Measurements from ENCODE around the gene NTM. TPM values are rescaled to one million over a fixed set of nuclear protein-coding genes. Genes with fewer than 3 reads are reported as not detected.

The NTM gene
- polyA plus RNA-seq, 1 donor, result 44.4 TPM

DNA sequence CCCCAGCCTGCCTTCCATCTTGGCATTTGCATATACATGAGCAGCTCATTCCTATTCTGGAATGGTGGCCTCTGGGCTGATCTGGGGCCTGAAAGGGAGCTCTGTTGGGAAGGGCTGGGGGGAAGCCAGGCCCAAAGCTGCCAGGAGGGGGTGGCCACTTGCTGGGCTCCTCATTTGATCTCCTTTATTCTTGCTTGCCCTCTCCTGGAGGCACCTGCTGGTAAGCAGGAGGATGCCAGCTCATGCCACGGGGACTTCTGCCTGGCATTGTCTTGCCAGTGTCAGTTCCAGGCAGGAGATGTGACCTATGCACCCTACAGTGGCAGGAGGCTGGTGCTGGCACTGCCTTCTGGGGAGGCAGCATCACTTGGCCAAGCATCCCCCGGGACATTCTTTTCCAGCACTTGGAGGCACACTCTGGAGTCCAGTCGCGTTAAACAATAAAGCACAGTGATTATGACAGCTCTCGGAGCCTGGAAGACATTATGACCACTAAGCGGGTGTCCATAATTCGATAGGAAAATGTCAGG is 128.3 kb downstream of the NTM start:
- no peak for DNase-seq

GRCh38 chr11:131499199-131499598 is 128.8 kb downstream of the NTM start:
- no peak for DNase-seq

DNA sequence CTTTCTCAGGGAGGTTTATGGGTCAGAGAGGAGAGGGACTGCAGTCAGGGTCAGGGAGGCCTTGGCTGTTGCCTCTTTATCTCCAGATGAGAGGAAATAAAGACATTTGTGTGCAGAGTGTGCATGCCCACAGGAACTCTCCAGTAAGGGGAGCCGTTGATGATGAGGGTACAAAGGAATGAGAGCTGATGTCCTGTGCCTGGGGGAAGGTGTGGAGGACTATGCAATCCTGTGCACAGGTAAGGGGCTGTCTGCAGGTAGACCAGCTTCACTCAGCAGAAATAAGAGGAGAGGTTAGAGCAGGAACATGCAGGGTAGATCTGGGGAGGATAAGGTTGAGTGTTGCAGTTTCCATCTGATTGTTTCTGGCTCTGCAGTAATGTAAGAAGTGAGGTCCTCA is 132.6 kb downstream of the NTM start:
- DNase-seq, result no peak

GRCh38 chr11:131504199-131504949 is 134.0 kb downstream of the NTM start:
- DNase-seq, result peak; percentile 41

DNA sequence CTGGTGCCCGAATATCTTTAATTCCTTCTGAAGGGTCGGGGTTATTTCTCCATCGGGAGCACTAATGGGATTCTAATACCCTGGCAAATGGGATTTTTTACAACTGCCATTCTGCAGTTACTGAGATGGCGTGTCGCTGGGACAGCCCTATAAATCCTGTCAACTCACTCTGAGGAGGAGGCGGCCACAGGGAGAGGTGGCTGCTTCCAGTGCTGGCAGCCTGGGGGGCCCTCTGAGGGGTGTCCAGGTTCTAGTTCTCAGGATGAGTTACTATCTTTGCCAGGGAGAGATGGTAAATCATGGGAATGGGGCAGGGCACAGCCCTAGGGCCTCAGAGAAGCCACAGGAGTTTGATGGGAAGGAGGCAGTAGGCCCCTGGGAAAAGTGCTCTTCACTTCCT is 135.9 kb downstream of the NTM start:
- peak; percentile 31 for DNase-seq

DNA sequence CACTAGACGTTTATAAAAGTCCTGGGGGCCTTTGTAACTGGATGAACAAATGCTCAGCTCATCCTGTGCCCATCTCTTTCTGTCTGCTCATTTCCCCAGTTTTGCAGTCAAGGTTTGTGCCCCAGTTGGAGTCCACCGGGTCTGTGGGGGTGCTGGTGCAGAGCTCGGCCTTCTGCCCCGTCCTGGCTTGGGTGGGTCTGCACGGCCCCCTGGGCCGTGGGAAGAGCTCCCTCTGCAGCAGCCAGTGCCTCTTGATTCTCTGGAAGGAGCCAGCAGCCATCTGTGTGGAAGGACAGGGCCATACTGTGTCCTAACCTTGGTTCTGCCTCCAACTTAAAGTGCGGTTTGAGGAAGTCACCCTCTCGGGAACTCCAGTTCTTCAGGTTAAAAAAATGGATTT is 140.2 kb downstream of the NTM start:
- no peak for DNase-seq

DNA sequence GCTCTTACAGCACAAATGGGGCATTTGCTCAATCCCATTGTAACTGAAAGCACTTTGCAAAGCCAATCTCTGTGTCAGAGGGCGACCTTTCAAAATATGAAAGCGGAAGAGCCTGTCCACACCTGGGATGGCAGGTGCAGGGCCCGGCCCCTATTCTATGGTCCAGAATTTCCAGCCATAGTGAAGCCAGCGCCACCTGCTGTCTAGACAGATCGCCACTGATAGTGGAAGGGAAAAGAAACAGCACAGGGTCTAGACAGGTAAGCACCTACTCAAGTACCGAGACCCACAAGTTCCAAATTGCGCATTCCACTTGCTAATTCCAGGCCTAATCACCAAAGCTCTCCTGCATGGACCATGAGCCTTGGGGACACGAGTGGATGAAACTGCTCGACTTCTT is 141.4 kb downstream of the NTM start:
- DNase-seq, result no peak

GRCh38 chr11:131512228-131512627 is 141.8 kb downstream of the NTM start:
- DNase-seq, result no peak

DNA sequence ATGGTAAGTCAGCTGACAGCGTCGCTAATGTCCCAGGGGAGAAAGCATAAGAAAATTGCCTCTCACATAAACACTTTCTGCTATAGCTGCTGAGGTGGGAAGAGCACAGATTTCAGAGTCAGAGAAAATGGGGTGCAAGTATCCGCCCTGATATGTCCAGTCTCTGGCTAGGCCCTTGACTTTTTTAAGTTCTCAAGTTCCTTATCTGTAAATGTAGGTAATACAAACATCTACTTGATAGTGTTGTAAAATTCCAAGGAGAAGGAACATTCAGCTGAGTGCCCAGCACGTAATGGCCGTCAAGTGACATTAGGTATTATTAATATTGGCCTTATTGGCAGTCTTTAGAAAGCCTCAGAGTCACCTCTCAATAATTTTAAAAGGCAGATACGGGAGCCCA is 143.6 kb downstream of the NTM start:
- DNase-seq, result no peak

- DNase-seq, result no peak
Observed at GRCh38 chr11:131518305-131518838, 148.0 kb downstream of the NTM start.

DNA sequence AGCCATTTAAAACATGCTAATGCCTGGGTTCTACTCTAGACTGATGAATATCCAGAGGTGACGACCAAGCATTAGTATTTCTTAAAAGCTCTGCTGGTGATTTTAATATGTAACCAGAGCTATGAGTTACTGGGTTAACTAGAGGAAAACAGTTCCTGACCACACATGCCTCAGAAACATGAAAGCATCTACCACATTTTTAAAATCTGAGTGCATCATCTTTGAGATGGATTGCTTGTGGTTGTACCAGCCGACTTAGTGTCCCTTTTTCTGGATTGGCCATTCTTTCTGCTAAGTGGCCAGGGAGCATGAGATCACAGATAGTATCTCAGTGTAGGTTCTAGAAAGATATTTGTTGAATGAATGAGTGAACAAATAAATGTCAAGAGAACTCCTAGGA is 152.4 kb downstream of the NTM start:
- DNase-seq, result no peak

DNA sequence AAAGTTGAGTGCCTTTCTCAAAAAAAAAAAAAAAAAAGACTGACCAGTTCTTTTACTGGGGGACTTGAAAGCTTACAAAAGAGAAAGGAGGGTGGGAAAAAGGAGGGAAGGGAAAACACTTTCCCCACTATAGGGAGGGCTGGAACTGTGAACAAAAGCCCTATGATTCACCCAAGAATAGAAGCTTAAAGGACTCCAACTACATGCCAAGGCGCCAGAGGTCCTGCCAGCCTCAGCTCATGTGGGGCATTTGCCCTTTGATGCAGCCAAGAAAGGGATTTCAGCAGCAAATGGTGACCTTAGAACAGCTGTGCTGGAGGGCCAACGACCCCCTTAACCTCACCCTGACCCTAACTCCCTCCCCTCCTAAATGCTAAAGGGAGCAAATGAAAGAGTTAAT is 160.0 kb downstream of the NTM start:
- no peak for DNase-seq

DNA sequence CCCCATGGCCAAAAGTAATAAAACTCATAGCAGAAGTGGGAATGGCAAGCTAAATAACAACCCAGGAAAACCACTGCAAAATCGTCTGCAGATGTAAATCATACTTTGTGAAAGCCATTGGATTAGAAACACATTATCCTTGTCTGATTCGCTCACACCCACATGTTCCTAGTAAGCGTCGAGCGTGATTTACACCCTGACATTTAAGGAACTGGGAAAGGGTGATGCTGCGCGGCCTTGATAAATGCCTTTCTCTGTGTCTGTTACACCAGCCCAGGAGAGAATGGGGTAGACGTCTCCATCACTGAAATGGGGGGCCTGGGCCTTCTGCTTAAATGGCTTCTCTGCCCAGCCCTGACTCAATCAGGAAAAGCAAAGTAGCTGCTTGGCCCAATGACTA is 162.7 kb downstream of the NTM start:
- DNase-seq, result no peak

DNA sequence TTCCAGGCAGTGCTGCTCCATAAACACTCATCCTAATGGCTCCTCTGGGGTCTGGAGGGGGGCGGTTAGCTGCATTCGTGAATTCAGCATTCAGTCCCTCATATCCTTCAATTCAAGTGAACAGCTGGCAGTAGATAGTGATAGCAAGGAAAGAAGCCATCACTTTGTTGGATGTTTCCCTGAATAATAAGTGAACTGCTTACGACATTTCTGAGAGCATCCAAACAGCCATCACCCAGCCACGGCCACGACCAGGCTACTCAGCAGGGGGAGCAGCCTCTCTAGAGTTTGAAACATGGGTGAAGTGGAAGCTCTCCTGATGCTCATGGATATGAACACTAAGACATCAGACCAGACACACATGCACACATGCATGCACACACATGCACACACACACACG is 163.6 kb downstream of the NTM start:
- no peak for DNase-seq

- no peak for DNase-seq
Observed at GRCh38 chr11:131534611-131535010, 164.2 kb downstream of the NTM start.

GRCh38 chr11:131536159-131536558 is 165.7 kb downstream of the NTM start:
- DNase-seq, result no peak

GRCh38 chr11:131537196-131537595 is 166.8 kb downstream of the NTM start:
- DNase-seq, result no peak

DNA sequence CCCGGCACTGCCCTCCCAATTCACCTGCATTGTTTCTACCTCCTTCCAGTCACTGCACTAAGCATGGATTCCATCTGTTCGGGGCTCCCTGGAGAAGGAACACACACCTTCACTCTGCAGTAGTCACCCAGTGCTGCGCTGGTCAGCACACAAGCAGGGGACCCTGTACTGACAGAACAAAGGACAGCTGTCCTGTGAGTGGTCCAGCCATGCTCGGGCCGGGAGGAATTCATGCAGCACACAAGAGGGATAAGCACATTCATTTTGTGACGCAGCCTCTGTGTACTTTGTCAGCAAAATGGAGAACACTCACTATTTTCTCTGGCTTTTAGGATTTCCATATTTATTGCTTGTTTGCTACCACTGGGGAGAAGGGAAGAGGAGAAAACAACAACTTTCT is 167.3 kb downstream of the NTM start:
- DNase-seq, result no peak

DNA sequence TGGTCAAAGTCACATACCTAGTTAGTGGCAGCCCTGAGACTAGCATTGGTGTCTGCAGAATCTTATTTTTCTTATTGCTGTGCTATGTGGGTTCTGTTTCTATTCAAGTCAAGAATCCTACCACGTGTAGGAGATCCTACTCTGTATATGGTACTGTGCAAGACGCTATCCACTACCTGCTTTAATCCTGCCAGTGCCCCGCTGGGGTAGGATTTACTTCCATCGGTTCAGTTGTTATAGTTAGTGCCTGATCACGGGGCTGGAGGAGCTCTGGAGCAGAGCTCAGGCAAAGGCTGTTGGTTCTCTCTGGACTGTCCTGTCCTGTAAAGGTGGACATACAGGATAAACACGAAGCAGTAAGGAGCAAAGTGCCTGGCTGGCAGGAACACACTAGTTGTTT is 167.9 kb downstream of the NTM start:
- no peak for DNase-seq

DNA sequence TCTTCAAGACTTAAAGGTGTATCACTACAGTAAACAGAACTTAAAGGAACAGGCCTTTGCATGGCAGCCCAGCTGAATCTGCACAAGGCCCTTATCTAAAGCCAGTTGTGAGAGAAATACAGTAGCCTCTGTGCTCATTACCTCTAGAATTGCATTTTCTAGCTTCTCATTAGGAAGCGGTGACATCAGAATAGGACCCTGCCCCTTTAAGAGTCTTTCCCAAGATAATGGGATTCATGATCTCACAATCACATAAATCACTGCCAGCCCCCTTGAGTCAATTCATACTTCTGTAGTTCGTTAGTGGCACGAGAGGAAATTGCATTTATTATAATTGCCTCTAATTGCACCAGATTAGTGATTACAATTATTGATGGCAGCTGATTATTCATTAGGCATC is 170.3 kb downstream of the NTM start:
- no peak for DNase-seq

DNA sequence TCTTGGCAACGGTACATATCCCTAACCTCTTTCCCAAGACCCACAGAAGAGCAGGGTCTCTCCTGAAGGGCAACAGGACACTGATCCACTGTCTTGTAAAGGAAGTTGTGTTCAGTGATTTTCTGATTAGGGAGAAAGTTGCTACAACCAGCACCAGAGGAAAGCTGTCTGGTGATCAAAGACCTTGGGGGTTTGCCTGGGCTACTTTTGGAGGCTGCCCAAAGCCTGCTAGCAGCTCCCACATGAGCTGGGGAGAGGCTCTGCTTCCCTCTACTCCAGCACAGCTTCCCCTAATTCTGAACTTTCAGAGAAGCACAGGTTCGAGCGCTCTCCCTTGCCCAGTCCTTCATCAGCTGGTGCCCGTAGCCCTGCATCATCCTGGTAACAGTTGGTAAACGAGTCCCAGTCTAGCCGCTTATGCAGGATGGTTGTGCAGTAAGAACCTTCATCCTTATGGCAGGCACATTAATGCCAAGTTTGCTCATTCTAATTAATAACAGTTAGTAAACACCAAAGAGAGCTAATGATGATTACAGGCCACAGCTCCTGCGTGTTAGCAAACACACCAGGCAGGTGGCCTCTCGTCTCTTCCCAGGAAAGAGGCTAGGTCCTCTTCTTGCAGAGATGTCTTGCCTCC is 173.1 kb downstream of the NTM start:
- no peak for DNase-seq

- DNase-seq, result no peak
Observed at GRCh38 chr11:131544591-131544990, 174.2 kb downstream of the NTM start.

DNA sequence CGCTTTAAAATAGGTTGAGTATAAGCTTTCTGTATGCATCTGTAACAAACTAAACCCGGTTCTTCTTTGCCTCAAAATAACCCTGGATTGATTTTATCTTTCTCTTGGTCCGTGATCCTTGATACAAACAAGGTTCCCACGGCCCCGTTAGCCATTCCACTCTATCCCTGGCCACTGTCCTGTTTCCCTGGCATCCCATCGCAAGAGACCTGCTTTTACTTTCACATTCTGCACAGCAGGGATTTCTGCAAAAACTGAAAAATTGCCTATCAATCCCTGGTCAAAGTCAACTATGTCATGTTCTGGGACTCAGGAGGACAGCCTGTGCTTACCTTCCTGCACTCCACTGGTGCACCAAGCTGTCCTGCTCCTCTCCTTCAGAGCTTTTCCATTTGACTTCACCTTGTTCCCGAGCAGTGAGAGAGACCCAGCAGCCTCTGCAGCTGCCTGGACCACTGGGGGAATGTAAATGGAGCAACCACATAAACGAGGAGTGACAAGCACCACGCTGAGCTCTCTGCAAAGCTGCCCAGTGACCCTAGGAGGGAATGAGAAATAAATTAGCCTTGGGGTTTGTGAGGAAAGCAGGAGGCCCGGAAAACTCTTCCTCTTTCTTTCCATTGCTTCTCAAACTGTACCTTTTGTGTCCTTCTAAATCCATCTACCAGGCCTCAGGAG is 175.9 kb downstream of the NTM start:
- DNase-seq, result no peak
